ENCODE results near the gene FOXP1.

FOXP1 gene

DNA sequence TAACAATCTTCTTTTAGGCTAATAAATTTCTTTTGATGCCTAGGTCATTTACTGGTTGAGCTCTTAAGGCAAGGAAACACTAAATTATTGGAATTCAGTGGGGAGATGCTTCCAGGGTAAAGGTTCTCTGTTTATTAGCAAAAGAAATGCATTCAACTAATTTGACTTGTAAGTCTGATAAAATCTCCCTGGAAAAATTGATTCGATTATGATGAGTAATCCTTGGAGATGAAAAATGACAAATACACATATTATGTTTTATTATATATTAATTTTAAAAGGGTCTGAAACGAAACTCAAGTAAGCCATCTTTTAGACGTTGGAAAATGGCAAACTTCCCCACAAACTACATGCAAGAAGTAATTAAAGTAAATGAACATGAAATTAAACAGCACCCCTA, 328.0 kb downstream of the FOXP1 start:
- ChIA-PET CTCF (interaction anchor here (0.6 to 1.3 kb wide), 2 partner anchors 9 to 50 kb away, joined by 3 read pairs; no protein-coding TSS in a partner anchor), POLR2A (no interaction called here)
- no peak for TF ChIP-seq FOXM1 (IDR thresholded peaks at IDR 0.05; ENCODE audit: borderline replicate concordance)
- no peak for TF ChIP-seq FOXK2 (IDR thresholded peaks at IDR 0.05)
- TF ChIP-seq LEF1 (IDR thresholded peaks at IDR 0.05; ENCODE audit: borderline replicate concordance) = no peak
- no peak for TF ChIP-seq ARNT (IDR thresholded peaks at IDR 0.05)
- TF ChIP-seq TARDBP (IDR thresholded peaks at IDR 0.05) = no peak
- no peak for TF ChIP-seq SP1 (IDR thresholded peaks at IDR 0.05)
- no peak for TF ChIP-seq ELF4 (IDR thresholded peaks at IDR 0.05)
- no peak for TF ChIP-seq BHLHE40 (IDR thresholded peaks at IDR 0.05; ENCODE audit: borderline replicate concordance)
- TF ChIP-seq, protein P1, sequence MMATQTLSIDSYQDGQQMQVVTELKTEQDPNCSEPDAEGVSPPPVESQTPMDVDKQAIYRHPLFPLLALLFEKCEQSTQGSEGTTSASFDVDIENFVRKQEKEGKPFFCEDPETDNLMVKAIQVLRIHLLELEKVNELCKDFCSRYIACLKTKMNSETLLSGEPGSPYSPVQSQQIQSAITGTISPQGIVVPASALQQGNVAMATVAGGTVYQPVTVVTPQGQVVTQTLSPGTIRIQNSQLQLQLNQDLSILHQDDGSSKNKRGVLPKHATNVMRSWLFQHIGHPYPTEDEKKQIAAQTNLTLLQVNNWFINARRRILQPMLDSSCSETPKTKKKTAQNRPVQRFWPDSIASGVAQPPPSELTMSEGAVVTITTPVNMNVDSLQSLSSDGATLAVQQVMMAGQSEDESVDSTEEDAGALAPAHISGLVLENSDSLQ (IDR thresholded peaks at IDR 0.05) = no peak
- no peak for TF ChIP-seq FOXA1 (IDR thresholded peaks at IDR 0.05)
- TF ChIP-seq SUZ12 (IDR thresholded peaks at IDR 0.05) = no peak
- no peak for TF ChIP-seq CTBP1 (IDR thresholded peaks at IDR 0.05; ENCODE audit: borderline replicate concordance)
- no peak for TF ChIP-seq L3MBTL2 (conservative IDR thresholded peaks at IDR 0.05)
- TF ChIP-seq ZNF384 (IDR thresholded peaks at IDR 0.05) = no peak
- no peak for TF ChIP-seq NFRKB (IDR thresholded peaks at IDR 0.05)
- no peak for TF ChIP-seq HDGF (IDR thresholded peaks at IDR 0.05; ENCODE audit: borderline replicate concordance)
- DNase-seq (ENCODE audit: extremely low spot score) = no peak

DNA sequence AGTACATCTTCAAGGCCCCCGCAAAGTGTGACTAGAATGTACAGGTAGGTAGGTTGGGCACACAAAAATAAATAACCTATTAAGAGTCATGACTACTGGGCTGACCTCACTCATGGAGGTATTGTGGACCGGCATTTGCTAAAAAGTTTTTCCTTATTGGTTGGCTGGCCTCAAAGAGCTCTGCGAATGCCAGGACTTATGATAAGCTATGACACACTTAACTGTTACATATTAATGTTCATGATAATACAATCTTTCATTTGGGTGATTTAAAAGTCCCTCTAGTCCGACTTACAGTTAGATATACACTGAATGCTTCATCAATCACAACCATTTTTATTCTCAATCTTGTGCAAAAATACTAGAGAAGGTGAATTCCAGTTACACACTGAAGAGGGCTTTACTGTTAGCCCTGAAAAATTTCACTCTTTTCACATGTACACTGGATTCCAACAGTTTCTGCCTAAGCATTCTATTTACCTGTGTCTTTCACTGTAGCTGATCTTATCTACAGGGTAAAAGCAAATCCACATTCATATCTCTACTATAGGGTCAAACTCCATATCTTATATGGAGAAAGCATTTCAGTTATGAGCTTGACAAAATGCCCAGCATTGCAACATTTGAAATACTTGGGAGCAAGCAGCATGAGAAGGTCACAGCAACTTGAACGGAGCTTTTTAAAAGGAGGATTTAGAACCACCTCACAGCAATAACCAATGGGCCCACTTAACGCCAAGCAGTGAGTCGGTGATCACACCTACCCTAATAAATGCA, 329.1 kb downstream of the FOXP1 start:
- CTCF ChIA-PET = interaction anchor here (1.3 kb wide), 1 partner anchor 10 kb away, joined by 3 read pairs; no protein-coding TSS in a partner anchor
- POLR2A ChIA-PET = no interaction called here
- no peak for DNase-seq (ENCODE audit: extremely low spot score)

DNA sequence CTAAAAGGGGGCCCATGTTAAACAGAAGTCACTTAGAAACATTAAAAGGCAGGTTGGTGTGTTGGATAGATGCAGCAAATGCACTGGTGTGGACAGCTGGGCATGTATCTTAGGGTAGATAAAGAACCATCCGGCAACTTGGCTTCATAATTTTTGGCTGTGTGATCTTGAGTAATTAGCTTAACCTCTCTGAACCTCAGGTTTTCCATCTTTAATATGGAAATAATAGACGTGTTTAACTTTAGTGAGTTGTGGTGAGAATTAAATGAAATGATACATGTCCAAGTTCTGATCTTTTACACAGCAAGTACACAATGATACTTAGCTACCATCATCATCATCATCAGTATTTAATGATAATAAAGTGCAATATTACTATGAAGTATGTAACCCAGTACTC, 330.4 kb downstream of the FOXP1 start:
- CTCF ChIA-PET = no interaction called here
- DNase-seq (ENCODE audit: extremely low spot score) = no peak
- POLR2A ChIA-PET = no interaction called here
- no peak for TF ChIP-seq LEF1 (IDR thresholded peaks at IDR 0.05; ENCODE audit: borderline replicate concordance)
- TF ChIP-seq SP1 (IDR thresholded peaks at IDR 0.05) = no peak

More for the DNA sequence above, 329.1 kb downstream of the FOXP1 start:
- TF ChIP-seq ZNF384 (IDR thresholded peaks at IDR 0.05) (no peak), BHLHE40 (IDR thresholded peaks at IDR 0.05; ENCODE audit: borderline replicate concordance) (no peak), LEF1 (IDR thresholded peaks at IDR 0.05; ENCODE audit: borderline replicate concordance) (no peak), NFRKB (IDR thresholded peaks at IDR 0.05) (no peak), SP1 (IDR thresholded peaks at IDR 0.05) (no peak), TARDBP (IDR thresholded peaks at IDR 0.05) (no peak), HDGF (IDR thresholded peaks at IDR 0.05; ENCODE audit: borderline replicate concordance) (no peak), FOXK2 (IDR thresholded peaks at IDR 0.05) (no peak), FOXA1 (IDR thresholded peaks at IDR 0.05) (no peak)
- TF ChIP-seq, protein P1 (IDR thresholded peaks at IDR 0.05) = no peak

DNA sequence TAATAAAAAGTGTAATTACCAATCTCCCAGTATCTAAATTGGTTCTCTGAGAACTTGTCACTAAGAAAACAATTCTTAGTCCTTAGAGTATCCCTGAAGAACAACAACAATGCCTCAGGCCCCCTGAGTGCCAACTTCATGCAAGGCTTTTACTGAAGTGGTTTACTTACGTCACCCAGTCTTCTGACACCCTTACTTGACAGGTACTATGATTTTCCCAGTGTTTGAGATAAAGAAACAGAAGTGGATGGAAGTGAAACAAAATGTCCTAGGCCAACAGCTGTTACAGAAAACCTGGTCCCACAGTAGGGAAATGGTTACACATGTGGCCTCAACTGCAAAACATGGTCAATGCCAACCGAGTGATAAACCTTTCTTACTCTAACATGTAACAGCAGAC, 331.1 kb downstream of the FOXP1 start:
- DNase-seq (ENCODE audit: extremely low spot score) = no peak
- ChIA-PET CTCF (no interaction called here), POLR2A (no interaction called here)
- TF ChIP-seq ZNF384 (IDR thresholded peaks at IDR 0.05) (no peak), FOXM1 (IDR thresholded peaks at IDR 0.05; ENCODE audit: borderline replicate concordance) (no peak), FOXA1 (IDR thresholded peaks at IDR 0.05) (no peak), NFRKB (IDR thresholded peaks at IDR 0.05) (no peak), ARNT (IDR thresholded peaks at IDR 0.05) (no peak), ELF4 (IDR thresholded peaks at IDR 0.05) (no peak), HDGF (IDR thresholded peaks at IDR 0.05; ENCODE audit: borderline replicate concordance) (no peak), CTBP1 (IDR thresholded peaks at IDR 0.05; ENCODE audit: borderline replicate concordance) (no peak), FOXK2 (IDR thresholded peaks at IDR 0.05) (no peak), L3MBTL2 (conservative IDR thresholded peaks at IDR 0.05) (no peak), LEF1 (IDR thresholded peaks at IDR 0.05; ENCODE audit: borderline replicate concordance) (no peak), SUZ12 (IDR thresholded peaks at IDR 0.05) (no peak), BHLHE40 (IDR thresholded peaks at IDR 0.05; ENCODE audit: borderline replicate concordance) (no peak), TARDBP (IDR thresholded peaks at IDR 0.05) (no peak), SP1 (IDR thresholded peaks at IDR 0.05) (no peak)
- TF ChIP-seq, protein P1 (IDR thresholded peaks at IDR 0.05) = no peak

DNA sequence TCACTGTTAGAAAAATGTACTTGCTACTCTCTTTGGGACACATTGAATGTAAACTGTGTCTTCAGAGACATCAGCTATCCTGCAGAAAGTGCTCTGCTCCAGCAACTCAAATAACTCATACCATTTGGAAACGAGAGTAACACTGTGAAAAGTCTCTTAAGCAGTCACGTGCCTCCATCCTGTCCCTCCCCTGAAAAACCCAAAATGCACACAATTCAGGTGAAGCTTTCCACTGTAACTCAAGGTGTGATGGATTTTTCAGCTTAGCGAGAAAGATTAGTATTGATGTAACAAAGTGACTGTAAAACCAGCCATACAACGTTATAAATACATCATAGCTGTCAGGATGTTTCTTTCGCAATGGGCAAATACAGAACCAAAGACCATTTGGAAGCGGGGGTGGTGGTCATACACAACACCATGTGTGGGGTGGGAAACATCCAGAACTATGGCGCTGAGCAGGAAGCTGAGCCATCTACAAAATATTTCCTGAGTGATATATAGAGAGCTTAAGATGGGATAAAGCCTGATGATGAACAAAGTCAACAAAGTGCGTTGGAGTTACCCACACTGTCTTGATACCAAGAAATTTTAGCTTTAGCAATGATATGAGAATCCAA, 332.3 kb downstream of the FOXP1 start:
- ChIA-PET CTCF (no interaction called here), POLR2A (no interaction called here)
- TF ChIP-seq ELF4 (IDR thresholded peaks at IDR 0.05) (no peak), FOXM1 (IDR thresholded peaks at IDR 0.05; ENCODE audit: borderline replicate concordance) (no peak), FOXA1 (IDR thresholded peaks at IDR 0.05) (no peak), ZNF384 (IDR thresholded peaks at IDR 0.05) (no peak), NFRKB (IDR thresholded peaks at IDR 0.05) (no peak), SP1 (IDR thresholded peaks at IDR 0.05) (no peak)
- TF ChIP-seq, protein P1 (IDR thresholded peaks at IDR 0.05) = no peak
- DNase-seq (ENCODE audit: extremely low spot score) = no peak

All from HEK293T (cell line).